AG04449 (cell line): Measurements from ENCODE around the gene DIP2C.

ENCODE experiments used
- CTCF ChIA-PET: fragments of 350-600 bp; formaldehyde crosslinking; extraction: SDS; loops from one replicate; lab custom pipeline; 2021; ENCODE audit warnings: antibody characterized with exemption; lab: Yijun Ruan, JAX
- POLR2A ChIA-PET: fragments of 400-600, 350-600 bp; formaldehyde crosslinking; extraction: SDS; loops from one replicate; lab custom pipeline; 2020; ENCODE audit warnings: antibody characterized with exemption, inconsistent platforms; lab: Yijun Ruan, JAX
- DNase-seq: peaks from one replicate; pipeline ENCODE4 v3.0.0-alpha.2; 2010; ENCODE audit warnings: low read depth, low spot score
- H3K4me3 ChIP-seq: 2 replicates; pipeline ENCODE4 v1.5.1; 2011; ENCODE audit warnings: low read depth, mild to moderate bottlenecking, control low read depth, low read length
- CTCF ChIP-seq: IDR thresholded peaks from one replicate; pipeline ENCODE4 v1.5.1; 2011; ENCODE audit warnings: mild to moderate bottlenecking, moderate library complexity, low read length, control low read depth, inconsistent platforms; ENCODE audit not compliant: insufficient read depth; ENCODE audit errors: missing control alignments

The DIP2C gene

GRCh38 chr10:367636-368035 lies 321.8 kb downstream of the DIP2C start:
- TF ChIP-seq CTCF: no peak
- no peak overlapping the region for H3K4me3 ChIP-seq
- CTCF ChIA-PET: no interaction called here
- DNase-seq: no peak
- POLR2A ChIA-PET: no interaction called here

GRCh38 chr10:366186-366585 lies 323.3 kb downstream of the DIP2C start:
- no peak for DNase-seq
- ChIA-PET CTCF (no interaction called here), POLR2A (no interaction called here)
- H3K4me3 ChIP-seq: no peak overlapping the region
- no peak for TF ChIP-seq CTCF

GRCh38 chr10:364267-364775 lies 325.1 kb downstream of the DIP2C start:
- DNase-seq: no peak
- TF ChIP-seq CTCF: no peak
- no peak overlapping the region for H3K4me3 ChIP-seq
- ChIA-PET CTCF (no interaction called here), POLR2A (no interaction called here)

GRCh38 chr10:363152-363551 lies 326.3 kb downstream of the DIP2C start:
- no peak for DNase-seq
- CTCF ChIA-PET: no interaction called here
- POLR2A ChIA-PET: interaction anchor here (0.9 kb wide), 1 partner anchor 29 kb away, joined by 3 read pairs; no protein-coding TSS in a partner anchor

GRCh38 chr10:361203-362081 lies 328.0 kb downstream of the DIP2C start:
- ChIA-PET POLR2A (no interaction called here), CTCF (no interaction called here)
- no peak for TF ChIP-seq CTCF
- DNase-seq: no peak
- no peak overlapping the region for H3K4me3 ChIP-seq

More at GRCh38 chr10:363152-363551, 326.3 kb downstream of the DIP2C start:
- TF ChIP-seq CTCF: no peak
- no peak overlapping the region for H3K4me3 ChIP-seq

- no peak for DNase-seq
- H3K4me3 ChIP-seq: no peak overlapping the region
- POLR2A ChIA-PET: no interaction called here
- CTCF ChIA-PET: no interaction called here
- no peak for TF ChIP-seq CTCF
Observed at GRCh38 chr10:360653-361052, 328.8 kb downstream of the DIP2C start.
